Thyroid gland (tissue), 4 donors: ENCODE results near the gene HACD2. TPM values are rescaled to one million over a fixed set of nuclear protein-coding genes. Genes with fewer than 3 reads are reported as not detected.

Experiments used
- DNase-seq, 2 donors: peaks; one replicate each; pipeline ENCODE4 v3.0.0-alpha.2; 2019
- H3K27ac ChIP-seq, 3 donors: fragments of 200-600 bp; sonication (generic); 1 replicate in 2 of 3; 2 replicates in 1 of 3; pipeline ENCODE4 v1.5.1; 2016 to 2019; ENCODE audit warnings: mild to moderate bottlenecking in 1 of 3, moderate library complexity in 1 of 3
- H3K27me3 ChIP-seq: fragments of 200-600 bp; sonication (generic); one replicate; pipeline ENCODE4 v1.5.1; 2019
- H3K36me3 ChIP-seq, 2 donors: fragments of 200-600 bp; sonication (generic); one replicate each; pipeline ENCODE4 v1.5.1; 2016 to 2019
- H3K4me1 ChIP-seq, 2 donors: fragments of 200-600 bp; sonication (generic); one replicate each; pipeline ENCODE4 v1.5.1; 2017 to 2019
- H3K4me3 ChIP-seq, 3 donors: fragments of 200-600 bp; sonication (generic); replicated peaks in 1 of 3; 1 replicate in 2 of 3; 2 replicates in 1 of 3; pipeline ENCODE4 v1.5.1; 2016; ENCODE audit warnings: mild to moderate bottlenecking in 1 of 3
- H3K9me3 ChIP-seq: fragments of 200-600 bp; sonication (generic); one replicate; pipeline ENCODE4 v1.5.1; 2017
- POLR2A ChIP-seq, 2 donors: fragments of 450-650 bp; IDR thresholded peaks; one replicate each; pipeline ENCODE4 v1.6.1; 2017; ENCODE audit warnings: antibody characterized with exemption in 2 of 2, mild to moderate bottlenecking in 2 of 2, moderate library complexity in 1 of 2
- WGBS, 2 donors: methylation state at CpG; one replicate each; pipeline ENCODE4 v1.1.5; 2017; 5-methylcytosine and 5-hydroxymethylcytosine counted together
- intact Hi-C: fragments of 100-400 bp; cut with DNase I; formaldehyde crosslinking; loops from one replicate; pipeline ENCODE4 v1.15.1; 2023
- total RNA-seq, 4 donors: library from RNA; depleted of rRNA; stranded (reverse); fragments of >200 nt; gene quantifications; one replicate each; pipeline ENCODE4 v1.2.3, GENCODE V29; 2016
- TF ChIP-seq, protein P1 (sequence below), 6 experiments: fragments of 200-600 bp in 3 of 6; fragments of 450-650 bp in 3 of 6; sonication (generic) in 3 of 6; IDR thresholded peaks; one replicate each; pipeline ENCODE4 v1.5.1; 2016 to 2019; ENCODE audit warnings: antibody characterized with exemption in 6 of 6, mild to moderate bottlenecking in 2 of 6, inconsistent platforms in 1 of 6, moderate library complexity in 1 of 6

HACD2 gene
- total RNA-seq, 4 donors from 2014 or later, result 27.8 to 38.3 (median 32.2) TPM

DNA sequence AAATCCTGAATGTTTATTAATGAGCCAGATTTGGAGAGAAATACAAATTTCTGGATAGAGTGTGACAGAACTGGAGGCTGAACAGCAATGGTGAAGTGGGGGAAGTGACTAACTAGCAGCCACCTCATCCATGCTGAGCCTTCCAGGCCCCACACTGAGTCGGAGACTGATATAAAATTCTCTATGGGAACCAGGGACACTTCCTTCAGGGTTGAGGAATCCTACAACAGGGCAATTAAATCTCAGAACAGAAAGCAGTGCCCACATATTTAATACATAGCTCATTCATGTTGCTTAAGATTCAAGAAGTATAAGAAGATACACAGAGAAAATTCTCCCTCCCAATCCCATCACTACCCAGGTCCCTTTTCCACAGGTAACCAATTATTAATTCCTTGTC lies 49.3 kb downstream of the HACD2 start:
- DNase-seq, result no peak
- Histone ChIP-seq H3K4me3 (no peak overlapping the region), H3K9me3 (no peaks in the 10 kb centered on the region), H3K4me1 (peaks cover 0 to 4% of the 10 kb centered on the region in 2 donors), H3K27ac (no peak overlapping the region), H3K27me3 (no peaks in the 10 kb centered on the region), H3K36me3 (no peaks in the 10 kb centered on the region)
- WGBS, 2 donors, result 84 to 95% methylated on average over 1 of the region's 1 CpG
- intact Hi-C loops, result no loop called here
- no peak for TF ChIP-seq POLR2A (IDR thresholded peaks at IDR 0.05)
- TF ChIP-seq, protein P1, sequence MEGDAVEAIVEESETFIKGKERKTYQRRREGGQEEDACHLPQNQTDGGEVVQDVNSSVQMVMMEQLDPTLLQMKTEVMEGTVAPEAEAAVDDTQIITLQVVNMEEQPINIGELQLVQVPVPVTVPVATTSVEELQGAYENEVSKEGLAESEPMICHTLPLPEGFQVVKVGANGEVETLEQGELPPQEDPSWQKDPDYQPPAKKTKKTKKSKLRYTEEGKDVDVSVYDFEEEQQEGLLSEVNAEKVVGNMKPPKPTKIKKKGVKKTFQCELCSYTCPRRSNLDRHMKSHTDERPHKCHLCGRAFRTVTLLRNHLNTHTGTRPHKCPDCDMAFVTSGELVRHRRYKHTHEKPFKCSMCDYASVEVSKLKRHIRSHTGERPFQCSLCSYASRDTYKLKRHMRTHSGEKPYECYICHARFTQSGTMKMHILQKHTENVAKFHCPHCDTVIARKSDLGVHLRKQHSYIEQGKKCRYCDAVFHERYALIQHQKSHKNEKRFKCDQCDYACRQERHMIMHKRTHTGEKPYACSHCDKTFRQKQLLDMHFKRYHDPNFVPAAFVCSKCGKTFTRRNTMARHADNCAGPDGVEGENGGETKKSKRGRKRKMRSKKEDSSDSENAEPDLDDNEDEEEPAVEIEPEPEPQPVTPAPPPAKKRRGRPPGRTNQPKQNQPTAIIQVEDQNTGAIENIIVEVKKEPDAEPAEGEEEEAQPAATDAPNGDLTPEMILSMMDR (IDR thresholded peaks at IDR 0.05), result no peak

DNA sequence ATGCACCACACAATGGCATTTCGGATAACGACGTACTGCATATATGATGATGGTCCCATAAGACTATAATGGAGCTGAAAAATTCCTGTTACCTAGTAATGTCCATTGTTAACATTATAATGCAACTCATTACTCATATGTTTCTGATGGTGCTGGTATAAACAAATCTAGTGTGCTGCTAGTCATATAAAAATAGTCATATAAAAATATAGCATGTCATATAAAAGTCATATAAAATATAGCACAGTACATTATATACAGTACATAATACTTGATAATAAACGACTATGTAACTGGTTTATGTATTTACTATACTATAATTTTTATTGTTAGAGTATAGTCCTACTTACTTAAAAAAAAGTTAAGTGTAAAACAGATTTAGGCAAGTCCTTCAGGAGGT lies 50.6 kb downstream of the HACD2 start:
- H3K4me3 ChIP-seq, result no peak overlapping the region
- no peaks in the 10 kb centered on the region for H3K27me3 ChIP-seq
- no peak overlapping the region for H3K27ac ChIP-seq
- H3K4me1 ChIP-seq, result peaks cover 0 to 4% of the 10 kb centered on the region in 2 donors
- H3K9me3 ChIP-seq, result no peaks in the 10 kb centered on the region
- TF ChIP-seq, protein P1 (IDR thresholded peaks at IDR 0.05), result no peak
- no peak for TF ChIP-seq POLR2A (IDR thresholded peaks at IDR 0.05)
- intact Hi-C loops, result no loop called here
- DNase-seq, result no peak
- 94 to 95% methylated on average over 4 of the region's 4 CpGs for WGBS, 2 donors
- no peaks in the 10 kb centered on the region for H3K36me3 ChIP-seq

DNA sequence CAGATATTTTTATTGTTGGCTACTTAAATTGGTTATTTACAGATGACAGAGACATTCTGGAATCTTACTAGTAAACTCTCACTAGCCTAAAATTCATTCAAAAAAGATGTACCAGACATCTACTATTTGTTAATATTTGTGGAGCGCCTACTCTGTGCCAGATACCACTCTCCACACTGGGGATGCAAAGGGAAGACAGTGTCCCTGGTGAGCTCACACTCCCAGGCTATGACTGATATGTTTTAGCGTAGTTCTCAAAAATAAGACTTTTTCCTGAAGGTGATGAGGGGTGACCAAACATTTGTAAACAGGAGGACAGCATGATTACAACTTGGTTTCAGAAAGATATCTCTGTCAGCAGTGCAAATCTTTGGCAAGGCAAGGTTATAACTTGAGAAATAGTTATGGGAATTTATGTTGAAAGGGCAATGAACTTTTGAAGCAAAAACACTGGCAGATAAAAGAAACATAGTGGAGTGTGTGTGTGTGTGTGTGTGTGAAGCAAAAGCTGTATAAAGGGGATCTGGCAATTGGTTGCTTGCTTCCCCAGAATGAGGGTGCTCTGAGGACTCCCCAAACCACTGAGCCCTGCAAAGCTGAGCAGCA lies 51.2 kb downstream of the HACD2 start:
- H3K27ac ChIP-seq, result no peak overlapping the region
- intact Hi-C loops, result no loop called here

GRCh38 chr3:123528130-123528529 lies 56.7 kb downstream of the HACD2 start:
- Histone ChIP-seq H3K36me3 (no peaks in the 10 kb centered on the region), H3K4me3 (no peak overlapping the region), H3K9me3 (no peaks in the 10 kb centered on the region), H3K27me3 (no peaks in the 10 kb centered on the region), H3K4me1 (peaks cover 0 to 4% of the 10 kb centered on the region in 2 donors), H3K27ac (no peak overlapping the region)
- TF ChIP-seq, protein P1 (IDR thresholded peaks at IDR 0.05), result no peak
- no peak for TF ChIP-seq POLR2A (IDR thresholded peaks at IDR 0.05)
- WGBS, 2 donors, result 96% methylated on average over 2 of the region's 2 CpGs
- no peak for DNase-seq
- intact Hi-C loops, result no loop called here

More for the DNA sequence above, 51.2 kb downstream of the HACD2 start:
- Histone ChIP-seq H3K4me3 (no peak overlapping the region), H3K9me3 (no peaks in the 10 kb centered on the region), H3K4me1 (peaks cover 0 to 4% of the 10 kb centered on the region in 2 donors), H3K36me3 (no peaks in the 10 kb centered on the region), H3K27me3 (no peaks in the 10 kb centered on the region)
- TF ChIP-seq, protein P1 (IDR thresholded peaks at IDR 0.05), result no peak
- no peak for TF ChIP-seq POLR2A (IDR thresholded peaks at IDR 0.05)
- no peak for DNase-seq
- WGBS, 2 donors, result 95 to 96% methylated on average over 2 of the region's 2 CpGs

- no peak overlapping the region for H3K4me3 ChIP-seq
- H3K4me1 ChIP-seq, result peaks cover 0 to 4% of the 10 kb centered on the region in 2 donors
- WGBS, 2 donors, result 90 to 94% methylated on average over 3 of the region's 3 CpGs
- intact Hi-C loops, result no loop called here
- no peaks in the 10 kb centered on the region for H3K27me3 ChIP-seq
- H3K27ac ChIP-seq, result no peak overlapping the region
- no peaks in the 10 kb centered on the region for H3K36me3 ChIP-seq
- H3K9me3 ChIP-seq, result no peaks in the 10 kb centered on the region
- TF ChIP-seq, protein P1 (IDR thresholded peaks at IDR 0.05), result no peak
- TF ChIP-seq POLR2A (IDR thresholded peaks at IDR 0.05), result no peak
- no peak for DNase-seq
Measured at GRCh38 chr3:123527046-123527445, 57.8 kb downstream of the HACD2 start.
